Measurements from ENCODE around the gene ELOVL7. TPM values are rescaled to one million over a fixed set of nuclear protein-coding genes. Genes with fewer than 3 reads are reported as not detected.

The ELOVL7 gene
- total and polyA plus RNA-seq, 2 donors (not counting 3 experiments of a cell fraction or from before 2014, with no cell fraction given) = 0.01 to 0.09 TPM

GRCh38 chr5:60856066-60856465, 12.0 kb upstream of the ELOVL7 start:
- FAIRE-seq = no peak
- dilution Hi-C loops (cut with MboI; ENCODE audit: extremely low pct_ligation_motif_present, low sequenced_read_pairs) = no loop called here
- Histone ChIP-seq H3K36me3 (ENCODE audit: control insufficient read depth in 2 of 2, extremely low read depth in 1 of 2, insufficient read depth in 2 of 2, low read length in 2 of 2) (no peaks in the 10 kb centered on the region), H2AFZ (ENCODE audit: low read depth, low read length) (no peak overlapping the region), H4K20me1 (replicated peaks; ENCODE audit: control insufficient read depth, extremely low read depth, insufficient read depth, low read length) (no peaks in the 10 kb centered on the region), H3K27ac (ENCODE audit: insufficient read depth, low read depth, low read length) (no peak overlapping the region), H3K4me2 (ENCODE audit: insufficient read depth, low read length) (no peak overlapping the region), H3K9me1 (replicated peaks; ENCODE audit: control insufficient read depth, extremely low read depth, insufficient read depth, low read length) (no peaks in the 10 kb centered on the region), H3K27me3 (ENCODE audit: control insufficient read depth in 2 of 2, insufficient read depth in 2 of 2, low read length in 2 of 2) (peaks cover 16 to 21% of the 10 kb centered on the region in 2 experiments), H3K4me3 (replicated peaks in 1 of 3; ENCODE audit: insufficient read depth in 1 of 3, low read depth in 1 of 3, low read length in 3 of 3) (no peak overlapping the region), H3K9ac (replicated peaks; ENCODE audit: extremely low read depth, insufficient read depth, low read length) (no peak overlapping the region), H3K4me1 (ENCODE audit: control insufficient read depth, extremely low read depth, insufficient read depth, low read length) (no peaks in the 10 kb centered on the region), H3K9me3 (replicated peaks; ENCODE audit: control insufficient read depth, insufficient read depth, low read length) (no peaks in the 10 kb centered on the region), H3K79me2 (ENCODE audit: control insufficient read depth, insufficient read depth, low read length) (no peaks in the 10 kb centered on the region)
- TF ChIP-seq MAX (IDR thresholded peaks at IDR 0.05; ENCODE audit: insufficient read depth, insufficient read length) = no peak
- no peak for TF ChIP-seq EZH2 (IDR thresholded peaks at IDR 0.05; ENCODE audit: borderline replicate concordance, low read depth, low read length, severe bottlenecking)
- TF ChIP-seq POLR2AphosphoS5 (IDR thresholded peaks at IDR 0.05; ENCODE audit: insufficient read depth, low read depth, low read length) = no peak
- TF ChIP-seq FOS (IDR thresholded peaks at IDR 0.05; ENCODE audit: borderline replicate concordance, insufficient read depth, low read length) = no peak
- no peak for TF ChIP-seq MYC (IDR thresholded peaks at IDR 0.05; ENCODE audit: low read depth, low read length)
- ChIA-PET POLR2A (no interaction called here), CTCF (no interaction called here)
- no TSS peak for BruUV-seq (replicated peaks)
- DNase-seq (ENCODE audit: low read depth, low spot score) = no peak
- intact Hi-C loops (cut with micrococcal nuclease) = no loop called here

- no peaks in the 10 kb centered on the region for H3K9me1 ChIP-seq (replicated peaks; ENCODE audit: control insufficient read depth, extremely low read depth, insufficient read depth, low read length)
- H3K4me1 ChIP-seq (ENCODE audit: control insufficient read depth, extremely low read depth, insufficient read depth, low read length) = no peaks in the 10 kb centered on the region
- no peaks in the 10 kb centered on the region for H4K20me1 ChIP-seq (replicated peaks; ENCODE audit: control insufficient read depth, extremely low read depth, insufficient read depth, low read length)
- TF ChIP-seq MYC (IDR thresholded peaks at IDR 0.05; ENCODE audit: low read depth, low read length) (no peak), JUN (IDR thresholded peaks at IDR 0.05; ENCODE audit: borderline replicate concordance, insufficient read depth, insufficient read length, low read depth) (no peak)
- no peaks in the 10 kb centered on the region for H3K79me2 ChIP-seq (ENCODE audit: control insufficient read depth, insufficient read depth, low read length)
- ChIA-PET CTCF (no interaction called here), POLR2A (no interaction called here)
- H3K9me3 ChIP-seq (replicated peaks; ENCODE audit: control insufficient read depth, insufficient read depth, low read length) = no peaks in the 10 kb centered on the region
- no TSS peak for BruUV-seq (replicated peaks)
- H3K27ac ChIP-seq (ENCODE audit: insufficient read depth, low read depth, low read length) = no peak overlapping the region
- no peak overlapping the region for H3K4me2 ChIP-seq (ENCODE audit: insufficient read depth, low read length)
- dilution Hi-C loops (cut with MboI; ENCODE audit: extremely low pct_ligation_motif_present, low sequenced_read_pairs) (no loop called here), intact Hi-C loops (cut with micrococcal nuclease) (no loop called here)
- H3K9ac ChIP-seq (replicated peaks; ENCODE audit: extremely low read depth, insufficient read depth, low read length) = no peak overlapping the region
- FAIRE-seq (no peak), DNase-seq (ENCODE audit: low read depth, low spot score) (no peak)
- H3K4me3 ChIP-seq (replicated peaks in 1 of 3; ENCODE audit: insufficient read depth in 1 of 3, low read depth in 1 of 3, low read length in 3 of 3) = no peak overlapping the region
- H3K27me3 ChIP-seq (ENCODE audit: control insufficient read depth in 2 of 2, insufficient read depth in 2 of 2, low read length in 2 of 2) = peaks cover 18 to 27% of the 10 kb centered on the region in 2 experiments
- H2AFZ ChIP-seq (ENCODE audit: low read depth, low read length) = no peak overlapping the region
- H3K36me3 ChIP-seq (ENCODE audit: control insufficient read depth in 2 of 2, extremely low read depth in 1 of 2, insufficient read depth in 2 of 2, low read length in 2 of 2) = no peaks in the 10 kb centered on the region
These were observed 8.9 kb upstream of the ELOVL7 start for GRCh38 chr5:60852940-60853339.
